ENCODE results near the gene FGF4.
"Not testable (repeated sequence)": the region's sequence is repeated elsewhere in the genome, so short reads cannot be mapped to it uniquely, and the experiment has no call there.

Gene FGF4

DNA sequence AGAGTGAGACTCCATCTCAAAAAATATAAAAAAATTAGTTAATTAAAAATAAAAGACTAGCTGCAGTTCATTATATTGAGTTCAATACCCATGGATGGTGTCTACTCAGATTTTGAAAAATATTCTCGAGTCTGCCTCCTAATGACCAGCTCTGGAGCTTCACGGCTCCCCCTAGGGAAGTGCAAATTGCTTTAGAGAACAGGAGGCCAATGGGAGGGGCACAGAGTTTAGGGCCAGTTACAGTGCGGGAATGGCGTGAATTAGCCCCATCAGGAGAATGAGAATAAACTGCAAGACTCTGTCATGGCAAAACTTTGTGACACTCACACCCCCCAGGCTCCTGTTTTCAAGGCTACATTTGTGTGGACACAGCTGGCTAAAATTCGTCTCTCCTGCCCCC, 4.6 kb downstream of the FGF4 start:
- no peak for DNase-seq

DNA sequence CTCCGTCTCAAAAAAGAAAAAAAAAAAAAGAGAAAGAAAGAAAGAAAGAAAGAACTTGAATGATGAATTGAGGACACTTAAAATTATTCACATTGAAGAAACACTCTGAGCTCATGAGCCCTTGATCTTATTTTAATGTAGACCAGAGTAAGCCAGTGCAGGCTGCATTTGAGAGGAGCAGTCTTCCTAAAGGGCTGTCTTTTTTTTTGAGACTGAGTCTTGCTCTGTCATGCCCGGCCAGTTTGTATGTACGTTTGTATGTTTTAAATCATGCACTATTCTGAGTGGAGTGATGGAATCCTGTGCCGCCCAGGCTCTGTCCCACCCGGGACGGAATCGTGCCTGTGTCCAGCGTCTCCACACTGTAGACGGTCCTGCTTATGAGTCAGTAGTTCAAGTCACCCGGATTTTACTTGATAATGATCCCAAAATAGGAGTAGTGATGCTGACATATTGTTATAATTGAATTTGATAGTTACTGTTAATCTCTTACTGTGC, 9.6 kb downstream of the FGF4 start:
- no peak for DNase-seq

DNA sequence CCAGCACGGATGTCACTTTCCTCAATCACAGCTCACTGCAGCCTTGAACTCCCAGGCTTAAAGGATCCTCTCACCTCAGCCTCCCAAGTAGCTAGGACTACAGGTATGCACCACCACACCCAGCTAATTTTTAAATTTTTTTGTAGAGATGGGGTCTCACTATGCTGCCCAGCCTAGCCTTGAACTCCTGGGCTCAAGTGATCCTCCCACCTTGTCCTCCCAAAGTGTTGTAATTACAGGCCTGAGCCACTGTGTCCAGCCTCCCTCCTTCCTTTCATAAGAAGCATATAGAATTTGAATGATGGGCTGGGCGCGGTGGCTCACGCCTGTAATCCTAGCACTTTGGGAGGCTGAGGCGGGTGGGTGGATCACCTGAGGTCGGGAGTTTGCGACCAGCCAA, 10.2 kb downstream of the FGF4 start:
- not testable (repeated sequence) for DNase-seq

DNA sequence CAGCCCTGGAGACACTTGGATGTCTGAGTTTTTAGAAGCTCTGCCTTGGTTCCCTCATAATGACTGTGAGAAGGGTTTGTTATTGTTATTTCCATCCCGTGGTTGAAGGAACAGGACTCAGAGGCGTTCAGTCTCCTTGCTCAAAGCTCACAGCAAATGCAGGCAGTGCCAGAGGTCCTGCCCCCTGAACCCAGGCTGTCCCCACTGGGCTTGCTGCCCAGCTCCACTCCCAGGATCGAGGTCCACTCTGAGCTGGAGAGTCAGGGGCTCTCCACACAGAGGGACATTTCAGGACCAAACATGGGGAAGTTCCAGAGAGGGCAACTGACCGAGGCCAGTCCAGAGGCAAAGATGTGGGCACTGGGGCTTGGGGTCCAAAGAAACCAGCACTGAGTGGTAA, 14.8 kb downstream of the FGF4 start:
- DNase-seq: no peak

DNA sequence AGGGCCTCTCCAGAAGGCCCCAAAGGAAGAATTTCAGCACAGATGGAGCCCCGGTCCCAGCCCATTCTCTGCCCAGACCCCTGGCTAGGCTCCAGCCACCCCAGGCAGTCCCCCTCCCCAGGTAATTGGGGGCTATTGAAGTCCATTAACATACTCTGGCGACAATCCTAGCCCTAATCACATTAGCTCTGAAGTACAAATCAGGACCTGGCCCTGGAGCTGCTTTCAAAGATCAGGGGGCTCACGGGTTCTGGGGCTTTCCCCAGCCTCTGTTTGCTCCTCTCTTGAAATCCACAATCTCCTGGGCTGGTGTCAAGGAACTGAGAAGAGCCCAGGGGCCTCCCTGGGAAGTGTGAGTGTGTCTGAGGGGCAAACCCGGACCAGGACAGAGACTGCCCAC, 22.3 kb downstream of the FGF4 start:
- DNase-seq: no peak

DNA sequence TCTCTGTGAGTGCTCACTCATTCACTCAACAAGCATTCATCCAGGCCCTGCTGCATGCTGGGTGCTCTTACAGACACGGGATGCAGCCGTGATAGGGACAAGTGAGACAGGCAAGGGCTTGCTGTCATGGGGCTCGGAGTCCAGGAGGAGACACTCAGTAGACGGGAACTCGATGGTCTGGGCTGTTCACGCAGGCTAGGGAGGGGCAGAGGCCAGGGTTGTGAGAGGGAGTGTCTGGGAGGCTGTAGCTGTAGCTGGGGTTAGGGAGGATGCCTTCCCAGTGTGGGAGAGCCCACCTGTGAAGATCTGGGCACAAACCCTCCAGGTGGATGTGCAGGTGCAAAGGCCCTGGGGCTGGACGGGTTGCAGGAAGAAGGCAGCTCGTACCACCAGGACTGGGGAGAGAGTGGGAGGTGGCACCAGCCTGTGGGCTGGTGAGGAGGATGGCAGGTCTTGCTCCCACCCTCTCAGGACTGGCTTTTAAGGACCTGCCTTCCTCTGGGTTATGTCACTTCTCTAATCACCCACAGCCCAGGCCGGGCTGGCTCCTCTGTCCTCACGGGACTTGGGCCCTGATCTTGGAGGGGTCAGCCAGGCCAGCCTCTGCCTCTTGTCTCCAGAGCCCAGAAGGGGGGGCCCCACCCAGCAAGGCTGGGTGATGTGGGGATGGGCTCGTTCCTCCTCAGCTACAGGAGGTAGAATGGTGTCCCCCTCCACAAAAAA, 24.1 kb downstream of the FGF4 start:
- no peak for DNase-seq

DNA sequence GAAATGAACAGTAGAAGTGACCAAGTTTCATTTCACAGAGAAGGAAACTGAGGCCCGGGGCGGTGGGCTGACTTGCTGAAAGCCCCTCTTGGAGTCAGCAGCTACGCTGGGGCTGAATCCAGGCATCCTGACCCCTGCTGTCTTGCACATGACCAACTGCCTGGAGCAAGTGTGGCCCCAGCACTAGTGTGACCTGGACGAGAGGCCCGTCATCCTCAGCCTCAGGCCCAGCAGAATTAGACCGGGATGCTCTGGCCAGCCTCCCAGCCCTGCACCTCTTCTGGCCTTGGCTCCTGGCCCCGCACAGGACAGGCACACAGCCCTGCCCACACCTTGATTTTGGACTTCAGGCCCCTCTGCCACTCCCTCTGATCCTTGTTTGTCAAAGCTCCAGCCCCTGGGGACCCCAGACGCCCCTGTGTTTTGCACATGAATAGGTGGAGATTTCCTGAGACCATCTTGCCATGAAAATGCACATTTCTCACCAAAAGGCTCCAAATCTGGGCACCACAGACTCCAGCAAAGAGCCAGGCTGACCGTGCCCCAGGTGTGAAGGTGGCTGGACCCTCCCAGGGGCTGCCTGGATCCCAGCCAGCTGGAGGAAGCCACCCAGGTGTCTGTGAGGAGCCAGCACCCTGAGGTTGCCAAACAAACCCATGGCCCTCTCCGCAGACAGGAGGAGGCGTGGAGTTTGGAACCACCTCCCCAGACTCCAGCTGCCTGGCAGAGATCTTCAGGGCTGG, 24.9 kb downstream of the FGF4 start:
- no peak for DNase-seq

DNA sequence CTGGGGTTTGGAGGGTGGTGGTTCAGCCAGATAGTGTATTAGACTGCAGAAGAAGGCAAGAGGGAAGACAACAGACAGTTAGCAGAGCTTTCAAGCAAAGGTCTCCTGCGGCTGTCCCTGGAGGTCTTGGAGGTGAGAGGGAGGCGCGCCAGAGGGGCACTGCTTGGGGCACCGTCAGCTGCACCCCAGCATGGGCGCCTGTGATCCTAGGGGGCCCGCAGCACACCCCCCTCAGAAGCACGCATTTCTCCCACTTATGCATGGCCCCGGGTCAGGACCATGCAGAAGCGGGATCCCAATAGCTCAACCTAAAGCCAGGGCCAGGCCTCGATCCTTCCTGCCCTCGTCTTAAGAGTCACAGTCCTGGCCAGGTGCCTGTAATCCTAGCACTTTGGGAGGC, 26.5 kb downstream of the FGF4 start:
- DNase-seq: no peak

DNA sequence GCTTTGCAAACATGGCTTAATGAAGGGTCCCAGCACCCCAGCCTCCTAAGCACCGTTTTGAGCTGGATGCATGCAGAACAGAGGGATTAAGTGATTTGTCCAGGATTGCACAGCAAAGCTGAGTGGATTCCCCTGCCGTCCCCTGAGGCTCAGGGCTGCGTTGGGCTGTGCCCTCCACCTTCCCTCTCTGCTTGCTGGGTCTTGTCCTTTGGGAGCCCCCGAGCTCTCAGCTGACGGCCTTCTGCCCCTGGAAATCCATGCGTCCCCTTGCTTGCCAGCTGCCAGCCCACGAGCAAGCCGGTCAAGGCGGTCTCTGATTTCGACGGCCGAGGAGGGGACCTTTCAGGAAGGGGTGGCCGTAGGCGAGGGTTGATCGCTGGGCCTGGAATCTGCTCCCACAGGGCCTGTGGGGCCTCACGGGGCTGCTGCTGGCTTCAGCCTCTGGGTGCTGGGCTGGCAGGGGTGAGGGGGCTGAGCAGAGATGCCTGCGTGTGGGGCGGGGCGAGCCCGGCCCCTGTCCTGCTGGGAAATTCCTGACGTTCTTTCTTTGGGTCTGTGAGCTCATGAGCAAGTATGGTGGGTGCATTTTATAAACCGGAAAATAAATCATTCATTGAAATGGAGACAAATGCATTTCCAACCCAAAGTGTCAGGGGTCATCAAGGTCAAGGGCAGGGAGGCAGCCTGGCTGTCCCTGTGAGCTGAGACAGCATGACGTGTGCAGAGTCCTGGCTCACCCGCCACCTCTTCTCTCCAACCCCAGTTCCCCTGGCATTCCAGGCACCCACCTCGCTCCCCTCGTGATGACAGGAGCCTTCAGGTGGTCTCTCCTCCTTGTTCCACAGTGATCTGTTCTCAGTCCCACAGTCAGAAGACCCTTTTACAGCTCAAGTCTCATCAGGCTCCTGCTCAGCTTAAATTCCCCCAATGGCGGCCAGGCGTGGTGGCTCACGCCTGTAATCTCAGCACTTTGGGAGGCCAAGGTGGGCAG, 28.1 kb downstream of the FGF4 start:
- no peak for DNase-seq

DNA sequence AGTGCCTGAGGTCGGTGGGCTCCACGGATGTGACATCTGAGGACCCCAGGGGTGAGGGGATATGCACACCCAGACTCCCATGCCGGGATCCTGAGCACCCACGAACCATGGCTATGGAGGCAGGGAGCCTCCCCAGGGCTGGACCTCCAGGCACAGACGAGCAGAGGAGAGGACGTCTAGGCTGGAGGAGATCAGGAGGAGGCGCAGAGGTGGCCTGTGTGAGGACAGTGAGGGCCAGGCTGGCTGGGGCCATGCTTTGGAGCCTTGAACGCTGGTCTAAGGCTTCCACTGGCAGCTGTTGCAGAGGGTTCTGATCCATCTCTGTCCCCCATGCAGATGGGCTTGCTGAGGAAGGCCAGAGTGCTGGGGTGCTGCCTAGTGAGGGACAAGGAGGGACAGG, 29.0 kb downstream of the FGF4 start:
- no peak for DNase-seq

DNA sequence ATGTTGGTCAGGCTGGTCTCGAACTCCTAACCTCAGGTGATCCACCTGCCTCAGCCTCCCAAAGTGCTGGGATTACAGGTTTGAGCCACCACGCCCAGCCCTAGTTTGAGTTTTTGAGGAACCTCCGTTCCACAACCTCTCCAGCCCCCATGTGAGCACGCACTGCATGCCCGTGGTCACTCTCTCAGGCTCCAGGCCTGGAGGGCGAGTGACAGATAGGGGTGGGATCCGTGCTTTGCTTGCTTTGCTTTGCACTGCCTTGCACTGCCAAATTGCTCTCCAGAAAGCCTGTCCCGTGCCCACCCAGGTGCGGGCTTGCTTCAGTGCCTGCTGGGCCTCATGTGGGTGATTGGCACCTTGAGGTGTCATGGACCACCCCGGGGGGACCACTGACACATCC, 29.9 kb downstream of the FGF4 start:
- DNase-seq: no peak

DNA sequence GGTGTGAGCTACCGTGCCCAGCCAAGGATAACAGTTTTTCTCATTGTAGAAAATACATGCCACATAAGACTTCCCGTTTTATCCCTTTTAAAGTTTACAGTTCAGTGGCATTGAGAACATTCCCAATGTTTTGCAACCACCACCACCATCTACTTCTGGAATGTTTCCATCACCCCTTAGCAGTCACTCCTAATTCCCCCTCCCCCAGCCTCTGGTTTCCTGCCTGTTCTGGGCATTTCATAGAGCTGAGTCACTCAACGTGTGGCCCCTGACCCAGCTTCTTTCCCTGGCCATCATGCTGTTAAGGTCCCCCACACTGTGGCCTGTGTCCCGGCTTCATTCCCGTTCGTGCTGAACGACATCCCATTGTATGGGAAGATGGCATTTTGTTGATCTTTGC, 30.7 kb downstream of the FGF4 start:
- DNase-seq: no peak

DNA sequence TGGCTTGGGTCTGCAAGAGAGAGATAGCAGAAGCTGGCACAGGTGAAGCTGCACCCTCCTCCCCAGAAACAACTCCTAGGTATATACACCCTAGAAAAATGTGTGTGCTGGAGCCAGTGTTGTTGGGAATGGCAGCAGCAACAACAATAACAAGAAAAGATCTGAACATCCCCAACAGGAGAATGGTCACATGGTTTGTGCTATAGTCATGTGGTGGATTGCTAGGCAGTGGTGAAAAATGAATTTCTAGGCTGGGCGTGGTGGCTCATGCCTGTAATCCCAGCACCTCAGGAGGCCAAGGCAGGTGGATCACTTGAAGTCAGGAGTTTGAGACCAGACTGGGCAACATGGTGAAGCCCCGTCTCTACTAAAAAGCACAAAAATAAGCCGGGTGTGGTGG, 40.3 kb downstream of the FGF4 start:
- no peak for DNase-seq

DNA sequence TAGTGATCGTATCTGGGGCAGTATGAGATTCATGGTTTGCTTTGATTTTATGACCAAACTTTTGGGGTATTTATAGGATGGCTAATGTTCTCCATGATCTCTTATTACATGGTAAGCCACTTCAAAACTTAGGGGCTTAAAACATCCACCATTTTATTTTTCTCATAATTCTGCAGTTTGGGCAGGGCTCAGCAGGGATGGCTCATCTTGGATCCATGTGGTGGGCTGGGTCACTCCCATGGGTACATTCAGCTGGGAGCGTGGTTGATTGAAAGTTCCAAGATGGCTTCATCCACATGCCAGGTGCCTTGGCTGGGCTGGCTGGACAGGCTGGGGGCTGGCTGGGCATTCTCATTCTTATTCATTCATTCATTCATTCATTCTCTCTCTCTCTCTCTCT, 40.8 kb downstream of the FGF4 start:
- DNase-seq: no peak

DNA sequence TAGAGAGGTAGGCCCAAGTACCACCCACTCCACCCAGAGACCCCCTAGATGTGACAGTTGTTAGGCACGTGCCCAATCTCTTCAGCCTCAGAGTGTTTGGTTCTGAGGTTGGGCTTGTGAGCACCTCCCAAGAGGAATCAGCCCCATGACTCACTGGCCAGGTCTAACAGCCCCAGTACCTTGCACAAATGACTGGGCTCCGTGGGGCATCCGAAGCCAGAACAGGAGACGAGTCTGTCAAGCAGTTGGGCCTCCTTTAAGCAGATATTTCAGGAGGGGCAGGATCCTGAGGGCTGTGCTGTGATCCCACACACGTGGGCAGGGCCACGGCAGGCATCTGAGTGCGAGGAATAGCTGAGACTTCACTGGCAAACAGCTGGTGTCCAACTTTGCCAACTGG, 42.2 kb downstream of the FGF4 start:
- no peak for DNase-seq

DNA sequence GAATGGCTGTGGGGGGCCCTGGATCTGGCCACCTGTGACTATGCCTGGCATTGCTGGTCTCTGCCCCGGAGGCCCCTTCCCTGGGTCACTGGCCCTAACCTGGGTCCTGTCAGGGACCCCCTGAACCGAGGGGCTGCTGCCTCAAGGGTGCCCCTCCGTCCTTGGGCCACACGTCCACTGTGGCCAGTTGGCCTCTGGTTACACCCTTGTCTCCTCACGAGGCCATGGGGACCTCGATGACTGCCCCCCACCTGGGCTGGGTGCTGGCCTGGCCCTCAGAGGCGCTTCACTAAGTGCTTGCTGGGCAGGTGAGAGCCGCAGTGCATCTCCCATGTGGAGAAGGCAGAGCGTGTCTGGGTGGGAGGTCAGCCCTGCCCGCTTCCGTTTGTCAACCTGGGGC, 44.0 kb downstream of the FGF4 start:
- DNase-seq: no peak

DNA sequence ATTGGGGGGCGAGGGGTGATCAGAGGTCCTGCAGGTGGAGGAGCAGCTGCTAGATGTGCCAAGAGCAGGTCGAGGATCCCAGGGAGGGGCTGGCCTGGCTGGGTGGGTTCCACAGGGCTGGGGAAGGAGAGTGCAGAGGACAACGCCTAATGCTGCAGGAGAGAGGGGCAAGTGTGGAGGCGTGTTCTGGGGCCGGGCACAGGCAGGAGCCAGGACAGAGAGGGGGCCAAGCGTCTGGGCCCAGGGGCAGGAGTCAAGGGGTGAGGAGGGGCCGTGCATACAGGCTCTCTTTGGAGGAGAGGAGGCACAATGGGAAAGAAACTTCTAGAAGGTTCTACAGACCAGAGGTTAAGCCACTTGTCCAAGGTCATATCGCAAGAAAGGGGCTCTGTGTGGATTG, 44.6 kb downstream of the FGF4 start:
- no peak for DNase-seq

DNA sequence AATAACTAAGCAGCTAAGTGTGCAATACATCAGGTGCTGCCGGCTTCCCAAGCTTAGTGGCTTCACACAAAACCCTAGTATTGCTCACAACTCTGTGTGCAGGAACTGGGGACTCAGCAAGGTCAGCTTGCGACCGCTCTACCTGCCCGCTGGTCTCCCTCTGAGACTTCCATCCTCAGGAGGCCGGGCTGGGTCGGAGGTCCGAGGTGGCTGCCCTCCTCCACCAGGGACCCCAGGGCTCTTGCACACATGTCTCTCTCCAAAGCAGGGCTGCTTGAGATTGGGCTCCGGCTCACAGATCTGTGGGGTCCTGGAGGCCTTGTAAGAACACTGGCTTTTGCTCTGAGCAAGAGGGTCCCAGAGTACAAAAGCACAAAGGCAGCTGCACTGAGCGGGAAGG, 45.9 kb downstream of the FGF4 start:
- DNase-seq: no peak

DNA sequence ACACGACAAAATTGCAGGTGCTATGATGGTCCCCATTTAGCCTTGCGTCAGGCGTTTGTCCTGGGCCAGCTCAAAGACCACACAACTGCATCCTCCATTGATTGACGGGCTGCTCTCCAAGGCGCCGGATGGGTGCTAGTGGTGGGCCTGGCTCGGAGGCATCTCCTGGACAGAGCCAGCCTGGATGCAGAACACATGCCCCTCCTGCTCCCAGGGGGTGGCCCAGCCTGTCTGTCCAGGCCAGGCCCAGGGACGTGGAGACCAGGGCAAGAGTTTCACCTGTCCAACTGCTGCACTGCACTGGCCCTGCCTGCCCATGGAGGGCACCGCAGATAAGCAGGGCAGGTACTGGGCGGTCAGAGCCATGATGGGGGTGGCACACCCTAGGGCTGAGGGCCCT, 47.9 kb downstream of the FGF4 start:
- no peak for DNase-seq

DNA sequence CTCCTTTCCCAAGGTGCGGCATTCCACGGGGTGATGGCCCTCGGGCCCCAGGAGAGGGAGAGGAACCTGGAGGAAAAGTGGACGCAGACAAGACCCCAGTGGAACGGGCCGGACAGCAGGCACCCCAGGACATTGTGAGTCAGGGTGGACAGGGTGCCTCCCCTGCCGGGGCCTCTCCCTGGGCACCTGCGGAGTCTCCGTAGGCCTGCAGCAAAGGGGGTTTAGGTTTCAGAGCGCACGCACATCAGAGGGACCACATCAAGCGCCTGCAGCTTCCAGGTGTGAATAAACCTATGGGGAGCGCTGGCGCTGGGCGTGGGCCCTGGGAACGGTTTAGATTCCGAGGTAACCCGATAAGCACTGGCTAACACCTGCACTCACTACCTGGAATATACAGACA, 48.7 kb downstream of the FGF4 start:
- DNase-seq: no peak

DNA sequence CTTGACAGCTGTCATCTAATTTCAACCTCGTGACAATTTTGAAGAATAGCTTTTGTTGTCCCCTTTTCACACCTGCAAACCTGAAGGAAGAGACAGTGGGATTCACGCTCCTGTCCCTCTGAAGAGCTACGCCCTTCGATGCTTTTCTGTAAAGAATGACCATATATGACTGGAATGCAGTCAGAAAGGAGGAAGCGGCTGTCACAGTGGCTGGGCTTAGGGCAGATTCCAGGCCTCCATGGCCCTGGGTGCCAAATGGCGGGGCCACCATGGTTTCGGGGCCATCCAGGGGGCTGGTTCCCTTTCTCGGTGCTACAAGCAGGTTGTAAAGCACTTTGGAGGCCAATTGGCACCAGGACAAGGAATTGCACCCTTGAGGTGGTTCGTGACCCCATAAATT, 49.1 kb downstream of the FGF4 start:
- DNase-seq: no peak

DNA sequence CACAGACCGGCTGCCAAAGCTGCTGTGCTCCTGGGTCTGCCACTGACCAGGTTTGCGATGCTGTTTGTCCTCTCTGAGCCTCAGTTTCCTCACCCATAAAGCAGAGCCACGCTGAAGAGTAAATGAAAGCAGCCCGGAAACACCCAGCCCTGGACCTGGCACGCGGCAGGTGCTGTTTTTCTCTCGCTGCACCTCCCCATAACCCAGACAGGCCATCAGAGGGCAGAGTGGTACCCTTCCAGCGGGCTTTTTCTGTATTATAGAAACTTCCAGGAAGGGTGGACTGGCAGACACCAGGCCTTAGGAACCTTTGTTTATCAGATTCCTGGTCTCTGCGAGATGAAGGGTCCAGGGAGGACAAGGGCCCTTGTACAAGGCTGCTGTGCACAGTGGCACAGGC, 53.4 kb downstream of the FGF4 start:
- DNase-seq: no peak

DNA sequence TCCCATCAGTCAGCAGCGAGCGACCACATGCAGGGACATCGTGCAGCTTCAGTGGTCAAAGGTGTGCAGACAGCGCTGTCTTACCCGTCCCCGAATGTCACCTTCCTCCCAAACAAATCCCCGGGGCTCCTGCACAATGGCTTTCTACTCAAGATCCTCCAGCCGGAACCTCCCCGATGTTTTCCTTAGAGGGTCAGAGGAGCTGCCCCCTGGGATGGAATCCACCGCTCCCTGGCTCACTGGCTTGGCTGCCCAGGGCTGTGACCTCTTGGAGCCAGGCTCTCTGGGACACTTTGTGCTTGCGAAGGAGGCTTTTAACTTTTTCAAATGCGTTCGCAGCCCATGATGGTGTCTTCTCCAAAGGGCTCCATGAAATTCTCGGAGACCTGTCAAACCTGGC, 54.0 kb downstream of the FGF4 start:
- DNase-seq: no peak
